ENCODE results near the gene ADAMTS4. TPM values are rescaled to one million over a fixed set of nuclear protein-coding genes. Genes with fewer than 3 reads are reported as not detected.
A peak's percentile ranks its signal among the peaks of the same experiment; 100 is the strongest.

The ADAMTS4 gene
- total RNA-seq, 2 experiments from 2014 or later: 0.83 to 1.2 TPM

DNA sequence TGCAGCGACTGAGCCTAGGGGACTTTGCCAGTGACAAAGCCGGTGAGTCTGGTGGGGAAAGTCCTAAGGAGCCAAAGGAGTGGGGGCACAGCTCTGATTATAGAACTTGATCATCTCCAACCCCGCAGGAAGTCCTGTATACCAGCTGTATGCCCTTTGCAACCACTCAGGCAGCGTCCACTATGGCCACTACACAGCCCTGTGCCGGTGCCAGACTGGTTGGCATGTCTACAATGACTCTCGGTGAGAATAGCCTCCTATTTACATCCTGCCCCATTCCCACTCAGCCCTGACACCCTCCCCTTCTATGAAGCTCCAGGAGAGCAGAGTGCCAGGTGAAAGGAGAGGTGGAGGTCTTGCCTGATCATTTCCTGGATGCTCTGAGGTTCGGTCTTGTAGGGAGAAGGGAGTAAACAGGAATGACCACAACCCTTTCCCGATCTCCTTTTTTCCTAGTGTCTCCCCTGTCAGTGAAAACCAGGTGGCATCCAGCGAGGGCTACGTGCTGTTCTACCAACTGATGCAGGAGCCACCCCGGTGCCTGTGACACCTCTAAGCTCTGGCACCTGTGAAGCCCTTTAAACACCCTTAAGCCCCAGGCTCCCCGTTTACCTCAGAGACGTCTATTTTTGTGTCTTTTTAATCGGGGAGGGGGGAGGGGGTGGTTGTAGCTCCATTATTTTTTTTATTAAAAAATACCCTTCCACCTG, 33.8 kb downstream of the ADAMTS4 start:
- Mint-ChIP-seq H3K4me1 (peaks cover 59% of the 10 kb centered on the region), H3K9me3 (no peaks in the 10 kb centered on the region), H3K36me3 (ENCODE audit: low read depth) (peaks cover 40% of the 10 kb centered on the region), H3K27me3 (no peaks in the 10 kb centered on the region), H3K27ac (peak overlapping the region; percentile 94), H3K4me3 (peak overlapping the region; percentile 88)
- no peak for DNase-seq
- ChIA-PET CTCF (interaction anchor here (0.6 to 4.4 kb wide), 26 partner anchors 8 to 373 kb away, joined by 3 to 69 read pairs (median 8); partner anchors contain the start of genes APOA2, B4GALT3, DEDD and KLHDC9), POLR2A (interaction anchor here (0.7 to 5.0 kb wide), 19 partner anchors 8 to 226 kb away, joined by 3 to 69 read pairs (median 7); partner anchors contain the start of genes B4GALT3, DEDD, NDUFS2 and NIT1)

DNA sequence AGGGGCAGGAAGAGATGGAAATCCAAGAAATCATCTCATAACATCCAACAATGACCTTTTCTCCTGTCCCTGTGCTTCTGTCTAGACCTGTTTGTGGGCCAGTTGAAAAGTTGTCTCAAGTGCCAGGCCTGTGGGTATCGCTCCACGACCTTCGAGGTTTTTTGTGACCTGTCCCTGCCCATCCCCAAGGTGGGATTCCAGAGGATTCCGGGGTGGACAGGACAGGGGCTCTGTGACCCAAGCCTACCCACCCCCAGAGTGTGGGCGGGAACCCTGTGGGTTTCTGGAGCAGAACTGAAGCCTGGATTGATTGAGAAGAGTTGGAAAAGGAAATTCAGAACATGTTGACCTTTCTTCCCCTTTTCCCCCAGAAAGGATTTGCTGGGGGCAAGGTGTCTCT, 35.1 kb downstream of the ADAMTS4 start:
- H3K4me3 Mint-ChIP-seq: no peak overlapping the region
- peak overlapping the region; percentile 7 for H3K27ac Mint-ChIP-seq
- H3K27me3 Mint-ChIP-seq: no peaks in the 10 kb centered on the region
- peaks cover 38% of the 10 kb centered on the region for H3K36me3 Mint-ChIP-seq (ENCODE audit: low read depth)
- DNase-seq: no peak
- peaks cover 67% of the 10 kb centered on the region for H3K4me1 Mint-ChIP-seq
- ChIA-PET CTCF (interaction anchor here (0.8 to 3.9 kb wide), 3 partner anchors 23 to 62 kb away, joined by 3 to 9 read pairs (median 3); partner anchors contain the start of gene TOMM40L), POLR2A (no interaction called here)
- no peaks in the 10 kb centered on the region for H3K9me3 Mint-ChIP-seq

DNA sequence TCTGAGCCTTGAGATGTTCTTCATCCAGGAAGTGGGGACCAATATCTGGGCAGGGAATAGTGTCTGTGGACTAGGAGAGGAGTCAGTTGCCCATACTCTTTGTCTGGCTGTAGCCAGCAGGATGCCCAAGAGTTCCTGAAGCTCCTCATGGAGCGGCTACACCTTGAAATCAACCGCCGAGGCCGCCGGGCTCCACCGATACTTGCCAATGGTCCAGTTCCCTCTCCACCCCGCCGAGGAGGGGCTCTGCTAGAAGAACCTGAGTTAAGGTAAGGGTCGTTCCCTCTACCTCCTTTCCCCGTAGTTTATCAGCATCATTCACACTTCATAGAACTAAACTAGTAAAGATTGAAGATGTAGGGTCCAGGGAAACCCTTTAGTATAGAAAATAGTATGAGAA, 36.0 kb downstream of the ADAMTS4 start:
- Mint-ChIP-seq H3K36me3 (ENCODE audit: low read depth) (peaks cover 48% of the 10 kb centered on the region), H3K4me3 (no peak overlapping the region), H3K4me1 (peaks cover 69% of the 10 kb centered on the region), H3K27ac (no peak overlapping the region), H3K27me3 (no peaks in the 10 kb centered on the region), H3K9me3 (no peaks in the 10 kb centered on the region)
- DNase-seq: no peak
- ChIA-PET CTCF (interaction anchor here (1.0 kb wide), 1 partner anchor 39 kb away, joined by 3 read pairs; the partner anchor contains the start of gene NDUFS2), POLR2A (interaction anchor here (1.2 to 1.6 kb wide), 4 partner anchors 19 to 63 kb away, joined by 3 to 5 read pairs (median 4); partner anchors contain the start of genes DEDD and TOMM40L)

DNA sequence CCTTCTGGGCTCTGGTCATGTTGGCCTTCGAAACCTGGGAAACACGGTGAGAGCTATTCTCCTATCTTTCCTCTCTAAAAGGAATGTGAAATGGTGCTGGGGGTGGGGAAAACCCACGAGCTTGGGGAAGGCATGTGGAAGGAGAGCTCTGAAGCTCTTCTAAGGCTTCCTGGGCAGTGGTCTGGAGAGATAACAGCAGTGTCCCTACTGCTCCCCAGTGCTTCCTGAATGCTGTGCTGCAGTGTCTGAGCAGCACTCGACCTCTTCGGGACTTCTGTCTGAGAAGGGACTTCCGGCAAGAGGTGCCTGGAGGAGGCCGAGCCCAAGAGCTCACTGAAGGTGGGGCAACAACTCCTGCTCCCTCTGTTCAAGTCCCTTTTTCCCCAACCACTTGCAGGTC, 36.8 kb downstream of the ADAMTS4 start:
- Mint-ChIP-seq H3K27me3 (no peaks in the 10 kb centered on the region), H3K9me3 (no peaks in the 10 kb centered on the region), H3K4me3 (no peak overlapping the region), H3K36me3 (ENCODE audit: low read depth) (peaks cover 55% of the 10 kb centered on the region), H3K27ac (no peak overlapping the region), H3K4me1 (peaks cover 66% of the 10 kb centered on the region)
- ChIA-PET CTCF (interaction anchor here (0.8 to 1.0 kb wide), 3 partner anchors 18 to 143 kb away, joined by 3 read pairs; partner anchors contain the start of gene NDUFS2), POLR2A (interaction anchor here (1.2 to 1.6 kb wide), 6 partner anchors 15 to 116 kb away, joined by 3 to 5 read pairs (median 4); partner anchors contain the start of genes DEDD, TOMM40L and USF1)
- no peak for DNase-seq

DNA sequence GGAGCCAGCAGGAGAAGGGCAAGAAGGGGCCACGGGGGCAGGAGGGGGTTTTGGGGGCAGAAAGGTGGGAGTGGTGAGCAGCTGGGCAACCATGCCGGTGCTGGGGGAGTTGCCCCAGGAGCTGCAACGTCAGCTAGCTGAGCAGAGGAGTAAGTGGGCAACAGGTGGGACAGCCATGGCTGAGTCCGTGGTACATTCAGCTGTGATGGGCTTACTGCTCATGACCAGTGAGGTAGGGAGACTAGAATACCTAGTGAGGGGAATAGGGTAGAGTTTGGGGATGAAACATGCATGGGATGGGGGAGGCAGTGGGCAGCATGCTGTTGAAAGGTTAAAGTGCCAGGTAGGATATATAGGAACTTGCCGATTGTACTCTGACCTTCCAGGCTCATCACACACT, 37.2 kb downstream of the ADAMTS4 start:
- CTCF ChIA-PET: interaction anchor here (0.8 to 1.0 kb wide), 2 partner anchors 19 to 144 kb away, joined by 3 read pairs; no protein-coding TSS in a partner anchor
- peaks cover 67% of the 10 kb centered on the region for H3K4me1 Mint-ChIP-seq
- DNase-seq: no peak
- POLR2A ChIA-PET: interaction anchor here (1.1 to 1.6 kb wide), 7 partner anchors 15 to 115 kb away, joined by 3 to 5 read pairs (median 4); partner anchors contain the start of genes DEDD, TOMM40L and USF1
- H3K9me3 Mint-ChIP-seq: no peaks in the 10 kb centered on the region
- no peak overlapping the region for H3K27ac Mint-ChIP-seq
- no peaks in the 10 kb centered on the region for H3K27me3 Mint-ChIP-seq
- H3K36me3 Mint-ChIP-seq (ENCODE audit: low read depth): peaks cover 58% of the 10 kb centered on the region
- H3K4me3 Mint-ChIP-seq: no peak overlapping the region

DNA sequence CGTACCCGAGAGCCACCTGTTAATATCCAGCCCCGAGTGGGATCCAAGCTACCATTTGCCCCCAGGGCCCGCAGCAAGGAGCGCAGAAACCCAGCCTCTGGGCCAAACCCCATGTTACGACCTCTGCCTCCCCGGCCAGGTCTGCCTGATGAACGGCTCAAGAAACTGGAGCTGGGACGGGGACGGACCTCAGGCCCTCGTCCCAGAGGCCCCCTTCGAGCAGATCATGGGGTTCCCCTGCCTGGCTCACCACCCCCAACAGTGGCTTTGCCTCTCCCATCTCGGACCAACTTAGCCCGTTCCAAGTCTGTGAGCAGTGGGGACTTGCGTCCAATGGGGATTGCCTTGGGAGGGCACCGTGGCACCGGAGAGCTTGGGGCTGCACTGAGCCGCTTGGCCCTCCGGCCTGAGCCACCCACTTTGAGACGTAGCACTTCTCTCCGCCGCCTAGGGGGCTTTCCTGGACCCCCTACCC, 38.1 kb downstream of the ADAMTS4 start:
- H3K36me3 Mint-ChIP-seq (ENCODE audit: low read depth): peaks cover 61% of the 10 kb centered on the region
- H3K4me3 Mint-ChIP-seq: peak overlapping the region; percentile 92
- peaks cover 68% of the 10 kb centered on the region for H3K4me1 Mint-ChIP-seq
- H3K27ac Mint-ChIP-seq: peak overlapping the region; percentile 66
- ChIA-PET POLR2A (interaction anchor here (1.1 to 1.6 kb wide), 3 partner anchors 16 to 114 kb away, joined by 3 to 5 read pairs (median 4); partner anchors contain the start of gene USF1), CTCF (no interaction called here)
- no peaks in the 10 kb centered on the region for H3K9me3 Mint-ChIP-seq
- no peaks in the 10 kb centered on the region for H3K27me3 Mint-ChIP-seq
- no peak for DNase-seq

DNA sequence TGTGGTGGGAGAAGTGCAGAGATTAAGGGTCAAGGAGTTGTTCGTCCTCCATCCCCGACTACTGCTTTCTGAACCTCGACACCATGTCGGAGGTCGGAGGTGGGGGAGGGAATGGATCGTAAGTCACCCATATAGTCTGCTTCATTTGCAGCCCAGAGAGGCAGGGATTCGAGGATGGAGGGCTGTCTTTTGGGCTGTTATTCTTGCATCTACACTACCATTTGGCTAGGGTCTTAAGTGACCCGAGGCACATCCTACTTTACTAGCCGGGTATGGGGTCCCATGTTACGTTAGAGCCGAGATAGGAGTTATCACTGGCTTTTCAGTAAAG, 39.0 kb downstream of the ADAMTS4 start:
- H3K27ac Mint-ChIP-seq: peak overlapping the region; percentile 66
- ChIA-PET CTCF (no interaction called here), POLR2A (interaction anchor here (1.3 kb wide), 1 partner anchor 22 kb away, joined by 4 read pairs; no protein-coding TSS in a partner anchor)
- no peaks in the 10 kb centered on the region for H3K27me3 Mint-ChIP-seq
- peaks cover 69% of the 10 kb centered on the region for H3K4me1 Mint-ChIP-seq
- no peaks in the 10 kb centered on the region for H3K9me3 Mint-ChIP-seq
- H3K4me3 Mint-ChIP-seq: peak overlapping the region; percentile 92
- no peak for DNase-seq
- peaks cover 65% of the 10 kb centered on the region for H3K36me3 Mint-ChIP-seq (ENCODE audit: low read depth)

DNA sequence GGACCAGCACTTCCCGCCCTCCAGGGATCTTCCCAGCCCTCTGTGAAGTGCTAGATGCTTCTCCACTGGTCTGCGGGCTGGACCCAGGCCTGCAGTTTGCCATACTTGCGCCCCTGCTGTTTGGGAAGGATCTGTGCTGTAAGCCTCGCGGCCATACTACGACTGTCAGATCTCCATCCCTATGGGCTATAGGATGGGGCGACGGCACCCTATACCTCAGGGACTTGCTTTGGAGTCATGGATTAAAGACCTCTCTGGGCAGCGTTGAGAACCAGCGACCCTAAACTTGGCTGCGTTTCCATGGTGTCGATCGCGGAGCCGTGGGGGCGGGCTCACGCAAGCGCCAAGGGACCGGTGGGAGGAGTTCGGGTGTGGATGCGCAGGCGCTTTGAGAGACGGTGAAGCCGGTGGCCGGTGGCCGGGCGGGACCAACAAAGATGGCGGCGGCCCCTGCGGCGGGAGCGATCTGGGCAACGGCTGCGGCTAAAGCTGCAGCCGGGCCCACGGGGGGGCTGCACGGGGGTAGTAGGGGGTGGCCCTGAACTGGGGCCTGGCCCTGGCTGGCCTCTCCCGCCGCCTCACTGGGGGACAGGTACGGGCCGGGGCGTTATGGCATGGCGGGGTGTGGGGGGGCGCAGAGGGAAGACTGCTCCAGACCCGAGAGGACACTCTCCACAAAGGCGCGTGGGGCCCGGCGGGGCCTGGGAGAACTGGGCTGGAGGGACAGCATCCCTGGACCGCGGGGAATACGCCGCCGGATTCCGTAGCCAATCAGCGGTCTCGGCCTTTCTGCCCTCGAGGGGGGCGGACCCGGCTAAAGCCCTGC, 39.6 kb downstream of the ADAMTS4 start, which contains the start of gene USP21:
USP21 (plus strand) TSS at position 414 of the 826 bp plus-strand sequence. CDS start 1,141 bp downstream, outside the sequence.
- Mint-ChIP-seq H3K4me3 (peak within 1 kb of the TSS; percentile 92), H3K27me3 (no peaks in the 10 kb centered on the region), H3K36me3 (ENCODE audit: low read depth) (peaks cover 64% of the 10 kb centered on the region), H3K4me1 (peaks cover 69% of the 10 kb centered on the region), H3K27ac (peak within 1 kb of the TSS; percentile 87), H3K9me3 (no peaks in the 10 kb centered on the region)
- peak; percentile 93 for DNase-seq
- ChIA-PET POLR2A (interaction anchor here (1.1 to 2.0 kb wide), 3 partner anchors 18 to 43 kb away, joined by 3 to 9 read pairs (median 4); partner anchors contain the start of genes B4GALT3 and NDUFS2), CTCF (interaction anchor here (1.0 to 1.8 kb wide), 3 partner anchors 8 to 42 kb away, joined by 3 to 5 read pairs (median 3); partner anchors contain the start of genes NIT1 and PFDN2)

DNA sequence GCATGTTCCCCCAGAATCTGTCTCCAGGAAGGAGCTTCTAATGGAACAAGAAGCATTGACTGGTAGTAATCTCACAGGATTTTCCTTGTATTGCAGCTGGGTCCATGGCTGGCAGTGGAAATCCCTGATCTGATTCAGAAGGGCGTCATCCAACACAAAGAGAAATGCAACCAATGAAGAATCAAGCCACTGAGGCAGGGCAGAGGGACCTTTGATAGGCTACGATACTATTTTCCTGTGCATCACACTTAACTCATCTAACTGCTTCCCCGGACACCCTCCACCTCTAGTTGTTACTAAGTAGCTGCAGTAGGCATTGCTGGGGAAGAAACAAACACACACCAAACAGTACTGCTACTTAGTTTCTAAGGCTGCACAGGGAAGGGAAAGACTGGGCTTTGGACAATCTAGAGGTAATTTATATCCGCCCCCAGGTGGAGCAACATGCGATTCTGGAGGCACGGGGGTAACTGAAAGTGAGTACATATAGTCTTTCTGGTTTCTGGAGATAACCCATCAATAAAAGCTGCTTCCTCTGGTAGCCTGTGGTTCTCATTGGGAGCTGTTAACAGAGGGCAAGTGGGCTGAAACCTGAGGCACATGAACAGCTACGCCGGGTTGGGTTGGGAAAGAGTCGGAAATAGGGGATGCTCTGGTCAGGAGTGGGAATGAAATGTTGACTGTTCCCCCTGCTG, 40.4 kb downstream of the ADAMTS4 start:
- H3K4me1 Mint-ChIP-seq: peaks cover 68% of the 10 kb centered on the region
- POLR2A ChIA-PET: interaction anchor here (1.1 to 2.0 kb wide), 4 partner anchors 8 to 44 kb away, joined by 3 to 16 read pairs (median 6); partner anchors contain the start of genes B4GALT3, NDUFS2 and PPOX

DNA sequence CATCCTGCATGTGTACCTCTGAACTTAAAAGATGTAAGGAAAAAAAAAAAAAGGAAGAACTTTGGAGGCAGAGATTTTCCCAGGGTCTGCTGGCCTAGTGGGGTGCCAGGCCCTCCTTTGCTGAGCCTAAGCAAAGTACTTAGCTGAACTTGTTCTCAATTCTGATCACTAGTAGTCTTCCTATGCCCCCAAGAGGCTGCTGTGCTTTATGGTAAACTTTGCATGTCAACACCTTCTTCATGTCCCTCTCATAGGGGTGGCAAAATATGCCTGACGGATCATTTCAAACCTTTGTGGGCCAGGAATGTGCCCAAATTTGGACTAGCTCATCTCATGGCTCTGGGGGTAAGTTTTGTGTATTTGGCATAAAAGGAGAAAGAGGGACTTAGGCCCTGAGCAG, 41.0 kb downstream of the ADAMTS4 start:
- Mint-ChIP-seq H3K36me3 (ENCODE audit: low read depth) (peaks cover 52% of the 10 kb centered on the region), H3K4me3 (no peak overlapping the region), H3K9me3 (no peaks in the 10 kb centered on the region), H3K27ac (peak overlapping the region; percentile 12), H3K27me3 (no peaks in the 10 kb centered on the region), H3K4me1 (peaks cover 63% of the 10 kb centered on the region)
- POLR2A ChIA-PET: interaction anchor here (1.0 to 2.0 kb wide), 3 partner anchors 9 to 44 kb away, joined by 4 to 16 read pairs (median 9); partner anchors contain the start of genes B4GALT3, NDUFS2 and PPOX
- CTCF ChIA-PET: interaction anchor here (0.8 to 2.1 kb wide), 9 partner anchors 8 to 224 kb away, joined by 3 to 15 read pairs (median 3); partner anchors contain the start of genes DEDD, NIT1, PFDN2 and PPOX
- DNase-seq: no peak

More for the DNA sequence above, 40.4 kb downstream of the ADAMTS4 start:
- Mint-ChIP-seq H3K4me3 (peak overlapping the region; percentile 92), H3K27ac (peak overlapping the region; percentile 87), H3K36me3 (ENCODE audit: low read depth) (peaks cover 58% of the 10 kb centered on the region), H3K27me3 (no peaks in the 10 kb centered on the region), H3K9me3 (no peaks in the 10 kb centered on the region)
- no peak for DNase-seq
- CTCF ChIA-PET: interaction anchor here (0.8 to 1.8 kb wide), 8 partner anchors 9 to 224 kb away, joined by 3 to 5 read pairs (median 3); partner anchors contain the start of genes DEDD, NIT1, PFDN2 and TOMM40L

DNA sequence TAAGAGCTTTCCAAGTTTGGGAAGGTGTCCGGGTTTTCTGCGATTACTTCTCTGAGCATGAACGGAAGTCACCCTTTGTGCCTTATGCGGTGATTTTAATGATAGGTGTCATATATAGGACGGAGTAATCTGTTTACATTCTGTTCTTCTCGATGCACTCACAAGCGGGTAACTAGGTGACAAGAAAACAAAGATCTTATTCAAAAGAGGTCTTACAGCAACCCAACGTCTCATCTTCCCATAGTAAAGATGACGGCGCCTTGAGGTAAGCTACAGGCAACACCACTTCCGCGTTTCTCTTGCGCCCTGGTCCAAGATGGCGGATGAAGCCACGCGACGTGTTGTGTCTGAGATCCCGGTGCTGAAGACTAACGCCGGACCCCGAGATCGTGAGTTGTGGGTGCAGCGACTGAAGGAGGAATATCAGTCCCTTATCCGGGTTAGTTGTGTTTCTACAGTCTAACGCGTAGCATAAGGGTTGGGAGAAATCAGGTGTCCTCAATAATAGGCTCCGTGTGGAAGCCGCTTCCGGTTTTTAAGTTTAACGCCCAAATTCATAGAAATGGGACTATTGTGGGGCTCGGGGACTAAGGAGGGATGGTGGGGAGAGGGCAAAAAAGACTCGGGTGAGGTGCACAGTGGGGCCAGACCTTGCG, 45.0 kb downstream of the ADAMTS4 start, which contains the start of gene UFC1:
UFC1 (plus strand) TSS at position 297 of the 656 bp plus-strand sequence; CDS start at position 317, 20 bp downstream.
- Mint-ChIP-seq H3K4me1 (peaks cover 30% of the 10 kb centered on the region), H3K27me3 (no peaks in the 10 kb centered on the region), H3K4me3 (peak within 1 kb of the TSS; percentile 92), H3K9me3 (no peaks in the 10 kb centered on the region), H3K36me3 (ENCODE audit: low read depth) (peaks cover 33% of the 10 kb centered on the region), H3K27ac (peak within 1 kb of the TSS; percentile 98)
- CTCF ChIA-PET: interaction anchor here (0.6 to 3.9 kb wide), 13 partner anchors 11 to 152 kb away, joined by 3 to 36 read pairs (median 3); partner anchors contain the start of genes ARHGAP30, DEDD, F11R and PPOX
- POLR2A ChIA-PET: interaction anchor here (0.6 to 4.1 kb wide), 18 partner anchors 13 to 317 kb away, joined by 3 to 63 read pairs (median 8); partner anchors contain the start of genes ARHGAP30, B4GALT3, DEDD and NDUFS2
- DNase-seq: peak; percentile 85

Data from activated CD4-positive, alpha-beta memory T cell treated with anti-CD3 and anti-CD28 coated beads, Interleukin-2, amount 10 ng/mL, durations not matched to agents 7 days and 5 days (primary cell).